ENCODE data around the gene TIMM17B. TPM values are rescaled to one million over a fixed set of nuclear protein-coding genes. Genes with fewer than 3 reads are reported as not detected.

The TIMM17B gene
- total RNA-seq, 1 experiment from 2014 or later = 127 TPM

GRCh38 chrX:48918643-48919340 lies 21.2 kb upstream of the TIMM17B start, which contains the start of gene PIM2:
PIM2 (minus strand) TSS chrX:48919024; CDS start chrX:48918834, 190 bp downstream.
- peak; percentile 90 for DNase-seq (ENCODE audit: low spot score)

GRCh38 chrX:48918301-48918642 lies 20.7 kb upstream of the TIMM17B start:
- DNase-seq (ENCODE audit: low spot score) = no peak

GRCh38 chrX:48917139-48918001 lies 19.8 kb upstream of the TIMM17B start:
- DNase-seq (ENCODE audit: low spot score) = peak; percentile 93

- no peak for DNase-seq (ENCODE audit: low spot score)
These were observed 17.3 kb upstream of the TIMM17B start for GRCh38 chrX:48914593-48915493.

GRCh38 chrX:48913605-48914366 lies 16.2 kb upstream of the TIMM17B start:
- no peak for DNase-seq (ENCODE audit: low spot score)

GRCh38 chrX:48911412-48912182 lies 14.0 kb upstream of the TIMM17B start, which contains the start of gene SLC35A2:
SLC35A2 (minus strand) TSS chrX:48911646; CDS start chrX:48911636, 10 bp downstream.
- DNase-seq (ENCODE audit: low spot score) = peak; percentile 89

- peak; percentile 48 for DNase-seq (ENCODE audit: low spot score)
These were observed 13.4 kb upstream of the TIMM17B start for GRCh38 chrX:48910926-48911411.

GRCh38 chrX:48909703-48910294 lies 12.2 kb upstream of the TIMM17B start:
- no peak for DNase-seq (ENCODE audit: low spot score)

GRCh38 chrX:48908600-48908999 lies 11.0 kb upstream of the TIMM17B start:
- no peak for DNase-seq (ENCODE audit: low spot score)

- no peak for DNase-seq (ENCODE audit: low spot score)
These were observed 7.7 kb upstream of the TIMM17B start for GRCh38 chrX:48905090-48905790.

GRCh38 chrX:48904626-48905025 lies 7.1 kb upstream of the TIMM17B start:
- no peak for DNase-seq (ENCODE audit: low spot score)

- no peak for DNase-seq (ENCODE audit: low spot score)
These were observed 6.6 kb upstream of the TIMM17B start for GRCh38 chrX:48904180-48904579.

GRCh38 chrX:48903290-48903689 lies 5.7 kb upstream of the TIMM17B start:
- no peak for DNase-seq (ENCODE audit: low spot score)

- DNase-seq (ENCODE audit: low spot score) = no peak
These were observed 5.2 kb upstream of the TIMM17B start for GRCh38 chrX:48902776-48903175.

- no peak for DNase-seq (ENCODE audit: low spot score)
These were observed 4.6 kb upstream of the TIMM17B start for GRCh38 chrX:48902135-48902534.

- DNase-seq (ENCODE audit: low spot score) = no peak
These were observed 3.5 kb upstream of the TIMM17B start for GRCh38 chrX:48901069-48901468.

- DNase-seq (ENCODE audit: low spot score) = no peak
These were observed 1.5 kb upstream of the TIMM17B start for GRCh38 chrX:48899078-48899410.

- peak; percentile 90 for DNase-seq (ENCODE audit: low spot score)
These were observed 377 bp downstream of the TIMM17B start for GRCh38 chrX:48897157-48897624.

GRCh38 chrX:48896611-48897011 lies 957 bp downstream of the TIMM17B start:
- no peak for DNase-seq (ENCODE audit: low spot score)
